Measurements from ENCODE around the gene CLTCL1. TPM values are rescaled to one million over a fixed set of nuclear protein-coding genes. Genes with fewer than 3 reads are reported as not detected.
A peak's percentile ranks its signal among the peaks of the same experiment; 100 is the strongest.

Gene CLTCL1
- total and polyA plus RNA-seq, 4 experiments from 2014 or later, result 0.80 to 1.7 TPM; not detected in 2

DNA sequence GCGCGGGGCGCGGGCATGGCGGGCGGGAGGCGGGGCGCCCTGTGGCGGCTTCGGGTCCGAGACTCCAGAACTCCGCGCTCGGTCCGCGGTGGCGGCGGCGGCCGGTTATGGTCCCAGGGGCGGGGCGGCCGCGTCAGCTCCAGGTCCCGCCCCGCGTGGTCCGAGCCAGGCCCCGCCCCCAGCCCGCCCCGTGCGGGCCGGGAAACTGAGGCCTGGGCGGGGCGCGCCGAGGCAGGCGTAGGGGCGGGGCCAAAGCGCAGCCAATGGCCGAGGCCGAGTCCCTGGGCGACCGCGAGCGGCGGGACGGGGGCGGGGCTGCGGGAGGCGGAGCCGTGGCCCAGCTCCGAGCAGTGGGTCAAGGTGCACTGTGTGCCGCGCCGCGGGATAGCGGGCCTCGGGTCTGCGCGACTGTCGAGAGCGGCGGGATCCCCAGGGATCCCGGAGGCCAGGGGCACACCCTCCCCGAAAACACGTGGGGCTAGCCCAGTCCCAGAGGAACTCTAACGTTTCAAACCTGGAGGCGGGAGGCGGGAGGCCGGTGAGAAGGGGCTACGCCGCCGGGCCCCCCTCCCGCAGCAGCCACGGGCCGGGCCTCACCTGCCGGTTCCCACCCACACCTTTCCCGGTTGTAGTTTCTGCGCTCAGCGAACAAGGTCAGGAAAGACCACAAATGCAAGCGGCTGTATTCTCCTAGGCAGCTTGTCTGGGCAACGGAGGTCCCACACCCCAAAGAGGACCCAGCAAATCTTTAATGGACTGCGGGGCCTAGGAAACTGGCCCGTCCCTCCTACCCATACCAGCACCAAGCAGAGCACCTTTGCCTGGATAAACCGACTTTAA, 112.6 kb downstream of the CLTCL1 start, which contains the start of gene SLC25A1:
TSS of gene SLC25A1 (minus strand) at position 80 of the 840 bp plus-strand sequence. CDS start at position 17, 63 bp downstream.
- peak; percentile 50 to 70 (median 61) for DNase-seq
- Histone ChIP-seq H3K9me3 (ENCODE audit: control insufficient read depth in 1 of 2, low read length in 2 of 2) (no peaks in the 10 kb centered on the region), H3K27ac (ENCODE audit: low read depth, low read length) (peak within 1 kb of the TSS; percentile 62), H3K4me3 (ENCODE audit: low read length in 2 of 2) (peak within 1 kb of the TSS in 1 of 2 donors; percentile 66), H3K27me3 (ENCODE audit: insufficient read depth, low read length) (no peaks in the 10 kb centered on the region), H3K4me1 (ENCODE audit: insufficient read depth, low read length) (peaks cover 23% of the 10 kb centered on the region), H3K36me3 (ENCODE audit: insufficient read depth, low read length) (no peaks in the 10 kb centered on the region)
- H3K4me1 Mint-ChIP-seq, result peaks cover 4 to 32% (median 15%) of the 10 kb centered on the region in 4 donors
- H3K4me3 Mint-ChIP-seq, result peak within 1 kb of the TSS; percentile 82 to 92 (median 90)
- peak within 1 kb of the TSS; percentile 83 to 93 (median 86) for H3K27ac Mint-ChIP-seq
- H3K36me3 Mint-ChIP-seq, result peaks cover 0 to 3% of the 10 kb centered on the region in 2 donors
- ChIA-PET CTCF (ENCODE audit: partially characterized antibody) (interaction anchor here (0.8 to 1.8 kb wide), 5 partner anchors 15 to 451 kb away, joined by 3 to 10 read pairs (median 5); partner anchors contain the start of gene CLTCL1), POLR2A (ENCODE audit: partially characterized antibody) (interaction anchor here (0.6 to 2.6 kb wide), 9 partner anchors 11 to 451 kb away, joined by 3 to 12 read pairs (median 4); partner anchors contain the start of genes CDC45, CLTCL1, DGCR2 and ESS2)
- no peaks in the 10 kb centered on the region for H3K27me3 Mint-ChIP-seq
- no peaks in the 10 kb centered on the region for H3K9me3 Mint-ChIP-seq
- intact Hi-C loops (cut with micrococcal nuclease), result loop anchor here (1.0 to 2.0 kb wide), 8 partner anchors 35 to 938 kb away; partner anchors contain the start of genes C22orf39, CDC45, CLTCL1 and ESS2

DNA sequence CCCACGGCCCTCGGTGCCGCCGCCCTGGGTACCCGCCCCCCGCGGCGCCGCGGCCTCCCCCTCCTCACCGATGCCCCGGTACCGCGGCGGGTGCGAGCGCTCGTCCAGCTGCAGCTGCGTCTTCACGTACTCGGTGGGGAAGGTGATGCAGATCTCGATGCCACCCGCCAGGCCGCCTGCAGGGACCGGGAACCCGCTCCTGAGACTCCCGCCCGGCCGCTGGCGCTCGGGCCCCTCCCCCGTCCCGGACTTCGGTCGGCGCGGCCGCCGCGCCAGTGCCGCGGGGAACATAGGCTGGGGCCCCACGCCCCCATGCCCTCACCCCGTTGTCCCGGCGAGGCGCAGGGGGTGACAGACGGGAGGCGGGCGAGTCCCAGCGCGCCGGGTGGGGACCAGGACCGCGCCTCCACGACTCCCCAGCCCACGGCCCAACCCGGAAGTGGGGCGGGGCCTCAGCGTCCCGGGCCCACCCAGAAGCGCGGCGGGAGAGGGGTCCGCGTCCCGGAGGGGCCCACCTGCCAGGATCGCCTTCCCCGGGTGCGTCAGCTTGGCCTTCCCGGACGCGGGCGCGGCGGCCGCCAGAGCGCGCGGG, 113.4 kb downstream of the CLTCL1 start:
- Mint-ChIP-seq H3K27me3 (no peaks in the 10 kb centered on the region), H3K27ac (no peak overlapping the region), H3K36me3 (peaks cover 0 to 3% of the 10 kb centered on the region in 2 donors), H3K4me3 (peak overlapping the region in 3 of 8 donors; percentile 29 to 76 (median 62)), H3K4me1 (peaks cover 7 to 38% (median 19%) of the 10 kb centered on the region in 4 donors), H3K9me3 (no peaks in the 10 kb centered on the region)
- Histone ChIP-seq H3K27me3 (ENCODE audit: insufficient read depth, low read length) (no peaks in the 10 kb centered on the region), H3K9me3 (ENCODE audit: control insufficient read depth in 1 of 2, low read length in 2 of 2) (no peaks in the 10 kb centered on the region), H3K27ac (ENCODE audit: low read depth, low read length) (peak overlapping the region; percentile 62), H3K4me1 (ENCODE audit: insufficient read depth, low read length) (peaks cover 30% of the 10 kb centered on the region), H3K4me3 (ENCODE audit: low read length in 2 of 2) (peak overlapping the region in 1 of 2 donors; percentile 66), H3K36me3 (ENCODE audit: insufficient read depth, low read length) (no peaks in the 10 kb centered on the region)
- ChIA-PET POLR2A (ENCODE audit: partially characterized antibody) (interaction anchor here (1.1 to 2.6 kb wide), 7 partner anchors 10 to 452 kb away, joined by 3 to 12 read pairs (median 5); partner anchors contain the start of genes CDC45, CLTCL1, DGCR2 and ESS2), CTCF (ENCODE audit: partially characterized antibody) (interaction anchor here (1.7 kb wide), 1 partner anchor 67 kb away, joined by 10 read pairs; no protein-coding TSS in a partner anchor)
- DNase-seq, result peak in 4 of 5 donors; percentile 57 to 72 (median 64)
- intact Hi-C loops (cut with micrococcal nuclease), result loop anchor here (2.0 kb wide), 4 partner anchors 69 to 939 kb away; partner anchors contain the start of genes CLTCL1, RANBP1 and TRMT2A

DNA sequence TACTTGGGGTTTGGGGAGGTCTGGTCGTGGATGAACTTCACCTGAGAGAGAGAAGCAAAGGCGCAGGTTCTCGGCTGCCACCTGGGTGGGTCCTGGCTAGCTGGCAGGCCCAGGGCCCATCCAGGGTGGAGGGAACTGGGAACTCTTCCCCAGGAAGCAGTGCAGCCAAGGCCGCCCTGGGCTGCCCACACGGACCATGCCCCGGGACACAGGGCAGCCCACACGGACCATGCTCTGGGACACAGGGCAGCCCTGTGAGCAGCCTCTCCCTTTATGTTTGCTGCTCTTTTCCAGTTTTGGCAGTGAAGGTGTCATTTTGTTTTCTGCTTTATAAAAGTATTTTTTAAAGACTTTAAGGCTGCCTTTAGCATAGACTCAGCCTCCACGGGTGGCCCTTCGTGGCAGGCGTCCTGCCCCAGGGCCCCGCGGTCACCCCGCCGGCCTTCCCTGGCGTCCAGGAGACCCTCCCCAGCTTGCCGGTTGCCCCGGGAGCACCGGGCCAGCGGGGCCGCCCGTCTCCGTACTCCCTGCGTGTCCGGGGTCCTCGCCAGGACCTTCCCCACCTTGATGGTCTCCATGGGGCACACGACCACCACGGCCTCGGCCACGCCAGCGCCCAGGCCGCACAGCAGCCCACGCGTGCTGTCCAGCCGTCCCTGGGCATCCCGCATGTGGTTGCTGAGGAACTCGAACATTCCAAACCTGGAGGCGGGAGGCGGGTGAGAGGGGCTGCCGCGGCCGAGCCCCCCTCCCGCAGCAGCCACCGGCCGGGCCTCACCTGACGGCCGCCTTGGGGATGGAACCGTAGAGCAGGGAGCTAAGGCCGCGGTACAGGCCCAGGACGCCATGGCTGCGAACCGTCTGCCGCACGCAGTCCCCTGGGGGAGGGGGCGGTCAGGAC, 114.1 kb downstream of the CLTCL1 start:
- H3K36me3 Mint-ChIP-seq, result peaks cover 0 to 5% of the 10 kb centered on the region in 2 donors
- ChIA-PET CTCF (ENCODE audit: partially characterized antibody) (no interaction called here), POLR2A (ENCODE audit: partially characterized antibody) (interaction anchor here (1.1 to 2.5 kb wide), 2 partner anchors 33 to 255 kb away, joined by 4 to 12 read pairs; partner anchors contain the start of genes ESS2, HIRA and MRPL40)
- peak overlapping the region in 5 of 7 donors; percentile 27 to 71 (median 56) for H3K27ac Mint-ChIP-seq
- H3K4me3 ChIP-seq (ENCODE audit: low read length in 2 of 2), result peak overlapping the region in 1 of 2 donors; percentile 66
- peaks cover 10 to 43% (median 22%) of the 10 kb centered on the region in 4 donors for H3K4me1 Mint-ChIP-seq
- no peaks in the 10 kb centered on the region for H3K36me3 ChIP-seq (ENCODE audit: insufficient read depth, low read length)
- H3K9me3 ChIP-seq (ENCODE audit: control insufficient read depth in 1 of 2, low read length in 2 of 2), result no peaks in the 10 kb centered on the region
- intact Hi-C loops (cut with micrococcal nuclease), result loop anchor here (2.0 kb wide), 4 partner anchors 69 to 939 kb away; partner anchors contain the start of genes CLTCL1, RANBP1 and TRMT2A
- no peaks in the 10 kb centered on the region for H3K9me3 Mint-ChIP-seq
- H3K27me3 ChIP-seq (ENCODE audit: insufficient read depth, low read length), result no peaks in the 10 kb centered on the region
- H3K27ac ChIP-seq (ENCODE audit: low read depth, low read length), result peak overlapping the region; percentile 62
- H3K27me3 Mint-ChIP-seq, result no peaks in the 10 kb centered on the region
- peaks cover 35% of the 10 kb centered on the region for H3K4me1 ChIP-seq (ENCODE audit: insufficient read depth, low read length)
- DNase-seq, result no peak
- H3K4me3 Mint-ChIP-seq, result peak overlapping the region; percentile 44 to 76 (median 68)

- Histone ChIP-seq H3K4me1 (ENCODE audit: insufficient read depth, low read length) (peaks cover 32% of the 10 kb centered on the region), H3K36me3 (ENCODE audit: insufficient read depth, low read length) (no peaks in the 10 kb centered on the region), H3K27ac (ENCODE audit: low read depth, low read length) (no peak overlapping the region), H3K9me3 (ENCODE audit: control insufficient read depth in 1 of 2, low read length in 2 of 2) (no peaks in the 10 kb centered on the region), H3K27me3 (ENCODE audit: insufficient read depth, low read length) (no peaks in the 10 kb centered on the region), H3K4me3 (ENCODE audit: low read length in 2 of 2) (no peak overlapping the region)
- peaks cover 0 to 7% of the 10 kb centered on the region in 2 donors for H3K36me3 Mint-ChIP-seq
- intact Hi-C loops (cut with micrococcal nuclease), result no loop called here
- POLR2A ChIA-PET (ENCODE audit: partially characterized antibody), result interaction anchor here (0.9 to 2.5 kb wide), 2 partner anchors 33 to 255 kb away, joined by 3 to 12 read pairs; partner anchors contain the start of genes ESS2 and HIRA
- H3K27me3 Mint-ChIP-seq, result no peaks in the 10 kb centered on the region
- peak overlapping the region; percentile 44 to 74 (median 60) for H3K4me3 Mint-ChIP-seq
- H3K9me3 Mint-ChIP-seq, result no peaks in the 10 kb centered on the region
- peak overlapping the region in 5 of 7 donors; percentile 27 to 71 (median 56) for H3K27ac Mint-ChIP-seq
- DNase-seq, result no peak
- CTCF ChIA-PET (ENCODE audit: partially characterized antibody), result no interaction called here
- H3K4me1 Mint-ChIP-seq, result peaks cover 12 to 41% (median 21%) of the 10 kb centered on the region in 4 donors
Measured at GRCh38 chr22:19176732-19177131, 114.8 kb downstream of the CLTCL1 start.

- ChIA-PET CTCF (ENCODE audit: partially characterized antibody) (no interaction called here), POLR2A (ENCODE audit: partially characterized antibody) (interaction anchor here (0.9 kb wide), 1 partner anchor 256 kb away, joined by 3 read pairs; the partner anchor contains the start of gene HIRA)
- intact Hi-C loops (cut with micrococcal nuclease), result no loop called here
- peaks cover 31% of the 10 kb centered on the region for H3K4me1 ChIP-seq (ENCODE audit: insufficient read depth, low read length)
- Mint-ChIP-seq H3K4me1 (peaks cover 14 to 38% (median 22%) of the 10 kb centered on the region in 4 donors), H3K27ac (peak overlapping the region in 3 of 7 donors; percentile 57 to 70 (median 68)), H3K27me3 (no peaks in the 10 kb centered on the region), H3K4me3 (peak overlapping the region in 7 of 8 donors; percentile 33 to 74 (median 68)), H3K36me3 (peaks cover 0 to 10% of the 10 kb centered on the region in 2 donors), H3K9me3 (no peaks in the 10 kb centered on the region)
- H3K36me3 ChIP-seq (ENCODE audit: insufficient read depth, low read length), result no peaks in the 10 kb centered on the region
- H3K27ac ChIP-seq (ENCODE audit: low read depth, low read length), result no peak overlapping the region
- H3K9me3 ChIP-seq (ENCODE audit: control insufficient read depth in 1 of 2, low read length in 2 of 2), result no peaks in the 10 kb centered on the region
- no peaks in the 10 kb centered on the region for H3K27me3 ChIP-seq (ENCODE audit: insufficient read depth, low read length)
- no peak overlapping the region for H3K4me3 ChIP-seq (ENCODE audit: low read length in 2 of 2)
- DNase-seq, result no peak
Measured at GRCh38 chr22:19176175-19176643, 115.3 kb downstream of the CLTCL1 start.

GRCh38 chr22:19175602-19176174, 115.8 kb downstream of the CLTCL1 start:
- H3K27ac ChIP-seq (ENCODE audit: low read depth, low read length), result no peak overlapping the region
- intact Hi-C loops (cut with micrococcal nuclease), result no loop called here
- H3K36me3 ChIP-seq (ENCODE audit: insufficient read depth, low read length), result no peaks in the 10 kb centered on the region
- ChIA-PET CTCF (ENCODE audit: partially characterized antibody) (no interaction called here), POLR2A (ENCODE audit: partially characterized antibody) (interaction anchor here (0.9 to 1.1 kb wide), 2 partner anchors 54 to 256 kb away, joined by 3 read pairs; partner anchors contain the start of genes DGCR2 and HIRA)
- peak overlapping the region in 5 of 8 donors; percentile 12 to 75 (median 68) for H3K4me3 Mint-ChIP-seq
- H3K27me3 Mint-ChIP-seq, result no peaks in the 10 kb centered on the region
- H3K4me1 ChIP-seq (ENCODE audit: insufficient read depth, low read length), result peaks cover 35% of the 10 kb centered on the region
- H3K27ac Mint-ChIP-seq, result peak overlapping the region in 4 of 7 donors; percentile 57 to 88 (median 69)
- DNase-seq, result no peak
- H3K27me3 ChIP-seq (ENCODE audit: insufficient read depth, low read length), result no peaks in the 10 kb centered on the region
- peaks cover 16 to 37% (median 26%) of the 10 kb centered on the region in 4 donors for H3K4me1 Mint-ChIP-seq
- H3K36me3 Mint-ChIP-seq, result peaks cover 0 to 14% of the 10 kb centered on the region in 2 donors
- no peaks in the 10 kb centered on the region for H3K9me3 ChIP-seq (ENCODE audit: control insufficient read depth in 1 of 2, low read length in 2 of 2)
- H3K9me3 Mint-ChIP-seq, result no peaks in the 10 kb centered on the region
- H3K4me3 ChIP-seq (ENCODE audit: low read length in 2 of 2), result no peak overlapping the region
